K562 (cell line): ENCODE results near the gene ARHGAP24. TPM values are rescaled to one million over a fixed set of nuclear protein-coding genes. Genes with fewer than 3 reads are reported as not detected.

Experiments
- ATAC-seq: fragments of 200-7000 bp; cut with Tn5 transposase; 3 replicates; pipeline ENCODE4 v1.9.1; 2020; ENCODE audit warnings: moderate library complexity
- BruUV-seq: library from RNA; stranded (reverse); fragments of 400-500 nt; replicated peaks from 2 replicates; lab custom pipeline; 2021; lab: Mats Ljungman, UMichigan
- CTCF ChIA-PET: fragments of 300-600 bp; formaldehyde crosslinking; extraction: SDS; loops from one replicate; lab custom pipeline; 2021; ENCODE audit warnings: low intra/inter-chr PET ratio; lab: Yijun Ruan, JAX
- POLR2A ChIA-PET: fragments of 300-600, 350-650 bp; sonication (Branson Sonifier 250); formaldehyde crosslinking; extraction: SDS; loops from one replicate; lab custom pipeline; 2021; ENCODE audit warnings: antibody characterized with exemption, inconsistent platforms; lab: Yijun Ruan, JAX
- DNase-seq, 4 experiments: peaks; one replicate each; pipeline versions ENCODE4 v3.0.0 to v3.0.0-alpha.2; 2011 to 2018; ENCODE audit warnings: low spot score in 3 of 4, mixed read lengths in 3 of 4; ENCODE audit errors: extremely low read depth in 1 of 4
- FAIRE-seq: peaks from 2 replicates; lab custom pipeline; 2011; peaks lifted over from hg19 to GRCh38; lab: Jason Lieb, UNC
- H2AFZ ChIP-seq: 2 replicates; pipeline ENCODE4 v1.6.0; 2011; ENCODE audit warnings: low read depth, low read length, control low read depth, inconsistent platforms
- H3K27ac ChIP-seq: fragments of 200-600 bp; 3 replicates; pipeline ENCODE4 v1.8.0; 2011; ENCODE audit warnings: low read depth, mild to moderate bottlenecking, control low read depth, inconsistent platforms, low read length, moderate library complexity, mixed read lengths; ENCODE audit errors: extremely low read depth
- H3K27me3 ChIP-seq, 2 experiments: fragments of 300-600 bp in 1 of 2; 2 replicates in 1 of 2; 3 replicates in 1 of 2; pipeline versions ENCODE4 v1.6.0 to v1.8.0; 2011; ENCODE audit warnings: inconsistent platforms in 2 of 2, low read length in 2 of 2, mild to moderate bottlenecking in 1 of 2, mixed read lengths in 1 of 2, moderate library complexity in 1 of 2; ENCODE audit not compliant: control insufficient read depth in 2 of 2, insufficient read depth in 2 of 2
- H3K36me3 ChIP-seq: fragments of 300-600 bp; 3 replicates; pipeline ENCODE4 v1.8.0; 2011; ENCODE audit warnings: mild to moderate bottlenecking, low read length, inconsistent platforms; ENCODE audit not compliant: control insufficient read depth, insufficient read depth
- H3K4me1 ChIP-seq, 2 experiments: fragments of 200-600 bp in 1 of 2; replicated peaks in 1 of 2; 2 replicates in 1 of 2; 3 replicates in 1 of 2; pipeline versions ENCODE4 v1.5.1 to v1.8.0; 2011; ENCODE audit warnings: inconsistent platforms in 2 of 2, low read length in 2 of 2, mild to moderate bottlenecking in 1 of 2, mixed read lengths in 1 of 2, moderate library complexity in 1 of 2; ENCODE audit not compliant: control insufficient read depth in 2 of 2, insufficient read depth in 2 of 2
- H3K4me2 ChIP-seq: 2 replicates; pipeline ENCODE4 v1.6.1; 2011; ENCODE audit warnings: low read length, control low read depth, inconsistent platforms, mixed read lengths; ENCODE audit not compliant: insufficient read depth
- H3K4me3 ChIP-seq: fragments of 200-600 bp; sonication (generic), shearing (Covaris generic); 2 replicates; pipeline ENCODE4 v1.5.1; 2016; ENCODE audit warnings: control low read depth, inconsistent platforms
- H3K79me2 ChIP-seq: fragments of 200-600 bp; 3 replicates; pipeline ENCODE4 v1.8.0; 2011; ENCODE audit warnings: low read length, inconsistent platforms; ENCODE audit not compliant: control insufficient read depth, insufficient read depth
- H3K9ac ChIP-seq, 2 experiments: 2 replicates each; pipeline versions ENCODE4 v1.6.0 to v1.6.1; 2011; ENCODE audit warnings: low read depth in 2 of 2, low read length in 2 of 2, control low read depth in 1 of 2, inconsistent platforms in 1 of 2, mild to moderate bottlenecking in 1 of 2, mixed read lengths in 1 of 2; ENCODE audit not compliant: insufficient read depth in 1 of 2
- H3K9me1 ChIP-seq: one replicate; pipeline ENCODE4 v1.6.0; 2011; ENCODE audit warnings: inconsistent platforms, mild to moderate bottlenecking, low read length, moderate library complexity; ENCODE audit not compliant: control insufficient read depth, insufficient read depth
- H3K9me3 ChIP-seq: replicated peaks from 2 replicates; pipeline ENCODE4 v1.5.1; 2011; ENCODE audit warnings: low read depth, low read length, inconsistent platforms; ENCODE audit not compliant: control insufficient read depth, insufficient read depth
- H4K20me1 ChIP-seq: replicated peaks from 2 replicates; pipeline ENCODE4 v1.6.1; 2011; ENCODE audit warnings: low read length, inconsistent platforms, mixed read lengths; ENCODE audit not compliant: control insufficient read depth, insufficient read depth
- AFF1 ChIP-seq, 2 experiments: fragments of 450-650 bp; IDR thresholded peaks; 2 replicates each; pipeline ENCODE4 v1.6.1; 2018; ENCODE audit warnings: mild to moderate bottlenecking in 2 of 2, low read depth in 1 of 2; ENCODE audit not compliant: partially characterized antibody in 2 of 2
- ERF ChIP-seq: fragments of 450-650 bp; formaldehyde crosslinking; IDR thresholded peaks from 2 replicates; pipeline ENCODE4 v1.4.0; 2020; ENCODE audit warnings: mild to moderate bottlenecking, mixed read lengths
- ETV6 ChIP-seq, 3 experiments: fragments of 150-350 bp in 1 of 3; sonication (generic) in 1 of 3; formaldehyde crosslinking in 1 of 3; IDR thresholded peaks; 2 replicates each; pipeline versions ENCODE4 v1.6.1 to v1.8.0; 2014 to 2022; ENCODE audit warnings: borderline replicate concordance in 2 of 3, low read depth in 2 of 3, antibody characterized with exemption in 1 of 3, low read length in 1 of 3, mild to moderate bottlenecking in 1 of 3, missing genetic modification reagents in 1 of 3
- FOS ChIP-seq: IDR thresholded peaks from 3 replicates; pipeline ENCODE4 v1.6.1; 2011; ENCODE audit not compliant: insufficient read length; ENCODE audit errors: extremely low read depth
- FOXP1 ChIP-seq: sonication (generic); formaldehyde crosslinking; IDR thresholded peaks from 2 replicates; pipeline ENCODE4 v1.8.0; 2022; ENCODE audit warnings: mild to moderate bottlenecking, missing genetic modification reagents
- HDGF ChIP-seq: fragments of 450-650 bp; IDR thresholded peaks from 2 replicates; pipeline ENCODE4 v1.6.1; 2016
- PHTF2 ChIP-seq: fragments of 250-450 bp; sonication (Bioruptor Pico); IDR thresholded peaks from 2 replicates; pipeline ENCODE4 v1.5.0; 2021; ENCODE audit warnings: mild to moderate bottlenecking
- POLR2AphosphoS2 ChIP-seq: IDR thresholded peaks from 2 replicates; pipeline ENCODE4 v1.6.1; 2012; ENCODE audit warnings: low read length, improper control_type of control experiment
- RBFOX2 ChIP-seq: fragments of 200-400 bp; formaldehyde crosslinking; IDR thresholded peaks from 2 replicates; pipeline ENCODE4 v1.6.1; 2017; ENCODE audit warnings: low read depth, mild to moderate bottlenecking, low read length, moderate library complexity
- SMC3 ChIP-seq: conservative IDR thresholded peaks from 2 replicates; pipeline ENCODE4 v1.6.1; 2011; ENCODE audit warnings: low read depth, low read length, improper control_type of control experiment; ENCODE audit not compliant: insufficient read depth
- SP2 ChIP-seq: IDR thresholded peaks from 2 replicates; pipeline ENCODE4 v1.6.1; 2011; ENCODE audit warnings: mild to moderate bottlenecking, low read depth, low read length, moderate library complexity; ENCODE audit not compliant: poor library complexity, severe bottlenecking; ENCODE audit errors: extremely low read depth
- TSHZ1 ChIP-seq: fragments of 250-450 bp; sonication (Bioruptor Pico); IDR thresholded peaks from 2 replicates; pipeline ENCODE4 v1.4.0; 2020; ENCODE audit warnings: mild to moderate bottlenecking, moderate library complexity
- in situ Hi-C: fragments of 300-500 bp; cut with MboI; formaldehyde crosslinking; loops from 4 replicates; pipeline ENCODE4 v1.15.0; 2018; ENCODE audit warnings: inconsistent platforms, mixed read lengths
- intact Hi-C: fragments of 100-400 bp; cut with micrococcal nuclease; formaldehyde crosslinking; loops from 2 replicates; pipeline ENCODE4 v1.14.2; 2022
- polyA plus RNA-seq, 8 experiments: library from polyadenylated mRNA; depleted of rRNA in 4 of 8; stranded (reverse) in 5 of 8; unstranded in 3 of 8; fragments of >200 nt; fragmentation: Nextera tagmentation in 2 of 8; fragmentation: Illumina TruSeq in 1 of 8; extraction: Ambion mirVana in 2 of 8; extraction: Trizol in 1 of 8; gene quantifications; 2 replicates each; pipeline versions ENCODE4 v1.2.1 to v1.2.3, GENCODE V29; 2011 to 2014; ENCODE audit warnings: inconsistent platforms in 1 of 8, missing spikeins in 1 of 8
- total RNA-seq, 7 experiments: library from RNA; depleted of rRNA in 6 of 7; stranded (reverse); fragments of >200 nt in 6 of 7; fragmentation: Illumina TruSeq in 2 of 7; extraction: Trizol in 2 of 7; gene quantifications; 2 replicates each; pipeline versions ENCODE4 v1.2.1 to v1.2.3, GENCODE V29; 2011 to 2021; ENCODE audit warnings: low replicate concordance in 1 of 7
- TF ChIP-seq, protein P1 (sequence below): fragments of 200-400 bp; formaldehyde crosslinking; IDR thresholded peaks from 2 replicates; pipeline ENCODE4 v1.6.1; 2017; ENCODE audit warnings: mild to moderate bottlenecking, low read depth, low read length, moderate library complexity

The ARHGAP24 gene
- total and polyA plus RNA-seq, 9 of the 15 experiments (the other 6 are each of a cell fraction or from before 2014, with no cell fraction given): 8.0 to 22.6 (median 14.0) TPM

DNA sequence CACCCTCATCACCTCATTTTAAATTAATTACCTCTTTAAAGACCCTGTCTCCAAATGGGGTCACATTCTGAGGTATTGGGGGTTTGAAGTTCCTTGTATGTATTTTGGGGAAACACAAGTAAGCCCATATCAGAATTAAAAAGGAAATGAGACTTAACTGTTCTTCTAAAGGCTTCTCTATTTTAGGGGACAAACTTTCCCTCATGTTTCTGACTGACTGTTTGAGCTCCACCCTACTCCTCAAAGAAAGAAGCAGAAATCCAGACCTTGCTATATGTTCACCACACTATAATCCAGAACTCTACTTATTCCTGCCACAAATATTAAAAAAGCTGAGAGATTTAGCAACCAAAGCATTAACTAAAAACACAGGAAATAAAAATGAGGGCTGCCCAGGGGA lies 258.8 kb downstream of the ARHGAP24 start:
- no peaks in the 10 kb centered on the region for H3K36me3 ChIP-seq
- FAIRE-seq: no peak
- no peaks in the 10 kb centered on the region for H3K79me2 ChIP-seq
- BruUV-seq: no TSS peak
- H3K4me1 ChIP-seq: no peaks in the 10 kb centered on the region
- no peaks in the 10 kb centered on the region for H4K20me1 ChIP-seq
- H3K9ac ChIP-seq: no peak overlapping the region
- H3K9me1 ChIP-seq: no peaks in the 10 kb centered on the region
- H3K4me2 ChIP-seq: no peak overlapping the region
- H3K27me3 ChIP-seq: no peaks in the 10 kb centered on the region
- H3K27ac ChIP-seq: no peak overlapping the region
- no peak overlapping the region for H3K4me3 ChIP-seq
- POLR2A ChIA-PET: interaction anchor here (1.1 kb wide), 1 partner anchor 17 kb away, joined by 3 read pairs; no protein-coding TSS in a partner anchor
- H3K9me3 ChIP-seq: no peaks in the 10 kb centered on the region
- DNase-seq: no peak
- intact Hi-C loops: no loop called here
- ATAC-seq: no peak
- in situ Hi-C loops: no loop called here
- H2AFZ ChIP-seq: no peak overlapping the region
- CTCF ChIA-PET: no interaction called here
- TF ChIP-seq AFF1 (IDR thresholded peaks at IDR 0.05; ENCODE audit: low read depth in 1 of 2, partially characterized antibody in 2 of 2) (no peak), FOS (no peak), RBFOX2 (no peak), HDGF (no peak), SMC3 (no peak), FOXP1 (CRISPR knock-in tag) (no peak), SP2 (no peak), TSHZ1 (CRISPR knock-in tag) (no peak), PHTF2 (CRISPR knock-in tag) (no peak), ETV6 (IDR thresholded peaks at IDR 0.05; ENCODE audit: borderline replicate concordance in 1 of 2, low read depth in 2 of 2, low read length in 1 of 2) (no peak), ETV6 (CRISPR knock-in tag; IDR thresholded peaks at IDR 0.05; ENCODE audit: borderline replicate concordance) (no peak), ERF (no peak), POLR2AphosphoS2 (no peak)
- TF ChIP-seq, protein P1, sequence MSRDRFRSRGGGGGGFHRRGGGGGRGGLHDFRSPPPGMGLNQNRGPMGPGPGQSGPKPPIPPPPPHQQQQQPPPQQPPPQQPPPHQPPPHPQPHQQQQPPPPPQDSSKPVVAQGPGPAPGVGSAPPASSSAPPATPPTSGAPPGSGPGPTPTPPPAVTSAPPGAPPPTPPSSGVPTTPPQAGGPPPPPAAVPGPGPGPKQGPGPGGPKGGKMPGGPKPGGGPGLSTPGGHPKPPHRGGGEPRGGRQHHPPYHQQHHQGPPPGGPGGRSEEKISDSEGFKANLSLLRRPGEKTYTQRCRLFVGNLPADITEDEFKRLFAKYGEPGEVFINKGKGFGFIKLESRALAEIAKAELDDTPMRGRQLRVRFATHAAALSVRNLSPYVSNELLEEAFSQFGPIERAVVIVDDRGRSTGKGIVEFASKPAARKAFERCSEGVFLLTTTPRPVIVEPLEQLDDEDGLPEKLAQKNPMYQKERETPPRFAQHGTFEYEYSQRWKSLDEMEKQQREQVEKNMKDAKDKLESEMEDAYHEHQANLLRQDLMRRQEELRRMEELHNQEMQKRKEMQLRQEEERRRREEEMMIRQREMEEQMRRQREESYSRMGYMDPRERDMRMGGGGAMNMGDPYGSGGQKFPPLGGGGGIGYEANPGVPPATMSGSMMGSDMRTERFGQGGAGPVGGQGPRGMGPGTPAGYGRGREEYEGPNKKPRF: no peak
